NCI-H345 treated with DMSO at 0.1 percent for 48 hours (cell line): ENCODE measurements around the gene RARRES1.

Experiments
- DNase-seq: peaks from one replicate; lab custom pipeline; 2025; ENCODE audit not compliant: unreplicated experiment; lab: John Stamatoyannopoulos, UW

The RARRES1 gene

DNA sequence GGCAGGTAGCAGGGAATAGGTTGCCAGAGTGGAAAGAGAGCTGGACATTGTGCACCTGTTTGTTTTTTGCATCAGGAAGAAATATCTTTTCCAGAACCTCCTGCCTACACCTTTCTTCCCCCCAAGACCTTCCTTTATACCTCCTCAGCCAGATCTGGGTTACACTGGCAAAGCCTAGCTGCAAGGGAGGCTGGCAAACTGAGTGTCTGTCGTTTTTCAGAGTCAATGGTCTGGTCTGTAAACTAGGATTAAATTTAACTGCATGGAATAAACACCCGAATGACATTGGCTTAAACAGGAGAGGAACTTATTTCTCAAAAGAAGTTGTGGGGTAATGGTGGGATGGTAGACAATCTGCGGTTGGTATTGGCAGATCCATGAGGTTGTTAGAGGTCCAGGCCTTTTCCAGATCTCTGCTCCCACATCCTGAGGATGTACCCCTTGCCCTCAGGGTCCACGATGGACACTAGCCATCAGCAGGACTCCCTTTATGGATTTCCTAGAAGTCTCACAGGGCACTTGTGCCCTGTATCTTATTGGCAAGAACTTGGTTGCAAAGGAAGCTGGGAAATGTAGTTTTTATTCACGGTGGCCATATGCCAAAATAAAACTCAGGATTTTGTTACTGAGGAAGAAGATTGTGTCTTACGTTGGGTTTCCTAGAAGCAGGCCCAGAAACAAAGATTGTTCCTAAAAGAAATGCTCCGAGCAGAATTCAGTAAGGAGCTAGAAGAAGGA, 3.2 kb upstream of the RARRES1 start:
- DNase-seq = no peak

- DNase-seq = no peak
These were observed 1.4 kb upstream of the RARRES1 start for GRCh38 chr3:158733656-158734055.

DNA sequence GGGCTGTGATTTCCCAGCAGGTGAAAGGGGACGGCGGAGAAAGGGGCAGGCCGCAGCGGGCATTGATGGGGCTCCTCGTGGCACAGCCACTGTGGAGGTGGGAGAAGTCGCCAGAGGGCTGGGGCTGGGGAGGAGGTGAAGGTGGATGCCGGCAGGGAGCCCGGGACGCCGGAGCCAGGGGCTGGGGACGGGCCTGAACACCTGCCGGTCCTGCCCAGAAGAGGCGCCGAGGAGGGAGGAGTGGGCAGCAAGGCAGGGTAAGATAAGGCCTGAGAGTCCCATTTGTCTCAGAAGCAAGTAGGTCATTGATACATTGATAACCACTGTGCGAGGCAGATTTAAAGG, 571 bp upstream of the RARRES1 start:
- DNase-seq = no peak

- DNase-seq = no peak
These were observed 771 bp downstream of the RARRES1 start for GRCh38 chr3:158731486-158731885.

GRCh38 chr3:158728851-158729250, 3.4 kb downstream of the RARRES1 start:
- no peak for DNase-seq

DNA sequence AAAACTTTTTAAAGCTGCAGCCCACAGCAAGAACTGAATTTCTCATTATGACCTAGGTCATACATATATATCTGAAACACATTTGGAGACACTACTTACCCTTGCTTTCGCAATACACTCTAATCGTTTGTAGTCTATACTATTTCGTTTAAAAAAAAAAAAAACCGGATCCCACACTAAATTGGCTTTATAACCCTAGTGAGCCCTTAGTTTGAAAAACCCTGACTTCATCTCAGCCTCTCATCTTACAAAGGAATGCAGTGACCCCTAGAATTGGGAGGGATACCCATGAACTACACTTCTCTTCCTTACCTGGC, 4.2 kb downstream of the RARRES1 start:
- no peak for DNase-seq

GRCh38 chr3:158727206-158728060, 4.8 kb downstream of the RARRES1 start:
- DNase-seq = peak; percentile 59

DNA sequence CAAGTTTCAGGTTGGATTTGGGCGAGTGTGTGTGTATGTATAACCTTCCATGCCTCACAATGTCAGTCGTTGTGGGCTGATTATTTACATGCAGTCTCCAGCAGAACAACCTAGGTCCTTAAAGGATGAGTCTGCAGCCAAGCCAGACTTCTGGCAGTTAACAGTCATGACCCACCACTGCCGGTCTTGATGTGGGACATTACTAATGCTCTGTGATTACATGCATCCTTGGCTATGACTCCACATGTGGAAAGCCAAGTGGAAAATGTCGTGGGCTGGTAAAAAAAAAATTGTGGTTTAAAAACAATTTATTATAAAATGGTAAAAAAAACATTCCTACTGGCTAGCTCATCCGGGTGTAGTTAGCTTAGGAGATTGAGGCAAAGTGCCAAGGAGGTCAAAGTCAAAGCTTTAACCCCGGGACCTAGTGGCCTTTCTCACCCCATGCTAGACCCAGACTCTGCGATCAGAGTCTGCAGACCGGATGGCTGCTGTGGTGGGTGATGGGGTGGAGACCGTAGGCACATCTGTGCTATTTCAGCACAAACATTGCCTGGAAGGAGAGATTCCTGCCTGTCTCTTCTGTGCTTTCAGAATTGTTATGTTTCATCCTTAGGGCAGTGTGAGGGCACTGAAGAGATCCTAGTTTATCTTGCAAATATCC, 6.8 kb downstream of the RARRES1 start:
- no peak for DNase-seq

- DNase-seq = no peak
These were observed 8.3 kb downstream of the RARRES1 start for GRCh38 chr3:158723991-158724390.

GRCh38 chr3:158722108-158722507, 10.1 kb downstream of the RARRES1 start:
- DNase-seq = no peak

- DNase-seq = no peak
These were observed 13.6 kb downstream of the RARRES1 start for GRCh38 chr3:158718490-158719170.

- DNase-seq = no peak
These were observed 14.7 kb downstream of the RARRES1 start for GRCh38 chr3:158717576-158717975.

- DNase-seq = no peak
These were observed 19.2 kb downstream of the RARRES1 start for GRCh38 chr3:158713094-158713499.

DNA sequence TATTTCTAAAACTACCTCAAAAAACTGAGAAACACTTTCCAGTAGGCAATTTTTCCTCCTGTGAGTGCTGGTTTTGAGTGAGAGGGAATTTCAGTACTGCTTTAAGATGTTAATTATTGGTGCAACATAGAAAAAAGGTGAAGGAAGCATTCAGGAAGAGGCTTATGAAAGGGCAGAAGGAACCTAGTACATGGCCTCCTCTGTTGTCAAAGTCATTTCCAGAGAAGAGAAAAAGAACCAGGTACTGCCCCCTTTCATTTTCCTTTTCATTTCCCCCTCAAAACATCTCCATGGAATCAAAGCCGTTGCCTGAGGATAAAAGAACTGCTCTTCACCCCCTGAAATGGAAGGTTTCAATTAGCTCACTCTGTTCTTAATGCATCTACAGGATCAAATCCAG, 19.8 kb downstream of the RARRES1 start:
- no peak for DNase-seq

- DNase-seq = no peak
These were observed 20.4 kb downstream of the RARRES1 start for GRCh38 chr3:158711886-158712285.

GRCh38 chr3:158710601-158711000, 21.7 kb downstream of the RARRES1 start:
- DNase-seq = no peak

DNA sequence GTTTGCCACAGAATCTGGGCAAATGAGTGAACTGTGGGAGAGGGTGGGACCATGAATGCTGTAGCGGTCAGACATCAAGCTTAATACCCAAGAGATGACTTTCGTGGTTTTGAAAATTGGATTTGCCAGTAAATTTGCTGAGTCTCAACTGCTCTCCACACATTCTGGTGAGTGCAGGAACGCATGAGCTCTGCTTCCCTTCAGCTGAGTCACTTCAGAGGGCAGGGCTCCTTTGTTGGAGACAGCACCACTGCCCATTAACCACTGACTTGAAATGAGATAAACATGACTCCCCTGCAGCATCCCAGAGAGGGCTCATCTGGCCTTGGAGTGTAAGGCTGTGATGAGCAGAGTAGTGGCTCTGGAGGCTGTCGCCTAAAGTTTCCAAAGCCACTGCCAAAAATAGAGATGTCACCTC, 22.6 kb downstream of the RARRES1 start:
- no peak for DNase-seq

DNA sequence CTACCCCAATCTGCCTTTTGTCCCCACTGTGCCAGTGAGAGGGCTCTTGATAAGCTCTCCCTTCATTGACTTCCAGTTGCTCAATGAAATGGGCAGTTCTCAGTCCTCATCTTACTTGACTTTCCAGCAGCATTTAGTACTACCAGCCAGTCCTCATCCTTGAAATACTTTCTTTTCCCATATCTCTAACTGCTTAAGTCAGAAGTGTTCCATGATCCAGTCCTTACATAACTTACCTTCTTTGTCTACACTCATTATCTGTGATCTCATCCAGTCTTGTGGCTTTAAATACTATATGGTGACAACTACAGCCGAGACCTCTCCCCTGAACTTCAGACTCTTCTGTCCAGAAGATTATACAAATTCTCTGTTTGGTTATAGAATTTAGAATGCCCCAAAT, 28.7 kb downstream of the RARRES1 start:
- no peak for DNase-seq

DNA sequence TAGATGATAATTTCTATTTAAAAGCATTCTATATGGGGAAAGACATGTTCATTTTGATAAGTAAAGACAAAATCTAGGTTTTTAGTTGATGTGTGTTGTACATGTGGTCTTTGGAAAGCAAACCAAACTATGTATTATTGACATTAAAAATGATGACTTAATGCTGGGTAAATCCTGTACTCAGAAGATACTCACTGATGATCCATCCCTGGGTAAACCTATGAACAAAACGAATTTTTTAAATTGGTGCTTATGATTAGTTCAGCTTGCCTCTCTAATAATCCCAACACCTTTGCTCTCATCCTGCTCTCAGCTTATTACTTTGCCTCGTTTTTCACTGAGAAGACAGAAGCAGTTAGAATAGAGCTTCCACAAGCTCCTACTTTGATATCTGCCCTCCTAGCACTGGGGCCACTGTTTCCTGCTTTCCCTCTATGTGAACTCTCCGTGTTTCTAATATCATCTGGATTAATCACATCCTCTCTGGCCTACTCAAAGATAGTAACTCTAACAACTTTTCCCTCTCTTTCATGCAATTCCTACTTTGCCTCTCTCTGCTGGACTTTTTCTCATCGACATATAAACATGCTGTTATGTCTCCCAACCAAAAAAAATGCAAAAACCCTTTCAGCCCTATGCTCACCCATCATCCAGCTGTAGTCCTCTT, 29.3 kb downstream of the RARRES1 start:
- DNase-seq = no peak

- no peak for DNase-seq
These were observed 30.7 kb downstream of the RARRES1 start for GRCh38 chr3:158701420-158702065.
